ENCODE data around the gene SNTG2. TPM values are rescaled to one million over a fixed set of nuclear protein-coding genes. Genes with fewer than 3 reads are reported as not detected.

Gene SNTG2
- total RNA-seq, 1 experiment from 2014 or later: not detected

DNA sequence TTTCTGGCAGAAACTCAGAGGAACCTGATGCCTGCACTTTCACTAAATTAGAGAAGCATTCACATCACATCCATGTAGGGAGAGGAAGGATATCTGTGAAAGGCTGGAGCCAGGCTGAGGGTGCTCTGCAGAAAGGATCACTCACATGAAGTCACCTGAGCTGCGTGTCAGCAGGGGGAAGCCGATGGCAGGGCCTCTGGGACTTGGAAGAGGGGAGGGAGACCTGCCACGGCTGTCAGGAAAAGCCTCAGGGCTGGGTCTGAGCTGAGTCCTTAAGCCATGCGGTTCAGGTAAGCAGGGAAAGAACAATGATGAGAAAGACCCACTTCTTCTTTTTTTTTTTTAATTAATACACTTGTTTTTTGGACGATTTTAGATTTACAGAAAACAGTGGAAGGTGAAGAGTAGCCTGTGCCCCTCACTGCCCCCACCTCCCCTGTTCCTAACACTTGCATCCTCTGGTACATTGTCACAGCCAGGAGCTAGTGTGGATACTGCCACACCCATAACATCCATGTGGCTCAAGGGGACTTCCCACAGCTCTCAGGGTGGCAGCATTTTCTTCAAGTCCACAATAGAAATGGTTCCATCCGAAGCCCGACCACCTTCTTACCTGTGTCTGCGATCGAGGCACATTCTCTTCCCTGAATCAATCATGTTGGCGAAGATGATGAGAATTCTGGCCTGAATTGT lies 306.1 kb downstream of the SNTG2 start:
- Mint-ChIP-seq H3K4me1 (ENCODE audit: low read depth, unreplicated experiment) (no peaks in the 10 kb centered on the region), H3K9me3 (ENCODE audit: unreplicated experiment) (no peaks in the 10 kb centered on the region), H3K36me3 (ENCODE audit: insufficient read depth, unreplicated experiment) (no peaks in the 10 kb centered on the region), H3K4me3 (ENCODE audit: unreplicated experiment) (no peak overlapping the region), H3K27ac (ENCODE audit: unreplicated experiment) (no peak overlapping the region), H3K27me3 (ENCODE audit: insufficient read depth, unreplicated experiment) (peaks cover 17% of the 10 kb centered on the region)
- CTCF ChIA-PET: no interaction called here
- no peaks in the 10 kb centered on the region for H3K36me3 ChIP-seq (ENCODE audit: control insufficient read depth, insufficient read depth, low read length)
- intact Hi-C loops (cut with micrococcal nuclease; ENCODE audit: unreplicated experiment): no loop called here
- POLR2A ChIA-PET: no interaction called here
- BruUV-seq (replicated peaks): no TSS peak
- no peak overlapping the region for H3K4me3 ChIP-seq (ENCODE audit: low read depth, low read length)
- no peak for TF ChIP-seq CTCF (IDR thresholded peaks at IDR 0.05; ENCODE audit: insufficient read depth in 1 of 2, low read depth in 1 of 2, low read length in 1 of 2, severe bottlenecking in 1 of 2, unreplicated experiment in 1 of 2)
- DNase-seq: no peak
- H3K4me1 ChIP-seq: no peaks in the 10 kb centered on the region
- no peaks in the 10 kb centered on the region; the same call in 1 of the 2 replicates for H3K27me3 ChIP-seq (replicated peaks; ENCODE audit: control insufficient read depth, insufficient read depth, low read length)
- H3K9me3 ChIP-seq: no peaks in the 10 kb centered on the region

DNA sequence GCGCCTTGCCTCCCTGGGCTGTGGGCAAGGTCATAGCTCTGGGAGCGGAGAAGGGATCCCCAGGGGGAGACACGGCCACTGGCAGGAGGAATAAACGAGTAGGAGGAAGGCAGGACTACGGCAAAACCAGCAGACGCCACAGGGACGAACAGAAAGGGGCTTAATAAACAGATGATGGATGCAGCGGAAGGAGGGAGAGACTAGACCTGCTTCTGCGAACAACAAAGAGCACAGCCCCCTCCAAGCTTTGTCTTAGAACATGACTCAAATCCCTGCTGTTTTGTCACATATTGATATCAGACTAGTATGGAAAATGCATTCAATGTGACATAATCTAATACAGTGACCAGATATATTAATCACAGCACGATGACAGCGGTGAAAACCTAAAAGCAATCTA lies 306.7 kb downstream of the SNTG2 start:
- H3K27me3 ChIP-seq (replicated peaks; ENCODE audit: control insufficient read depth, insufficient read depth, low read length): no peaks in the 10 kb centered on the region; the same call in 1 of the 2 replicates
- ChIA-PET POLR2A (no interaction called here), CTCF (no interaction called here)
- H3K4me1 ChIP-seq: no peaks in the 10 kb centered on the region
- no peaks in the 10 kb centered on the region for H3K9me3 ChIP-seq
- no peaks in the 10 kb centered on the region for H3K4me1 Mint-ChIP-seq (ENCODE audit: low read depth, unreplicated experiment)
- no peaks in the 10 kb centered on the region for H3K36me3 Mint-ChIP-seq (ENCODE audit: insufficient read depth, unreplicated experiment)
- intact Hi-C loops (cut with micrococcal nuclease; ENCODE audit: unreplicated experiment): no loop called here
- no TSS peak for BruUV-seq (replicated peaks)
- TF ChIP-seq CTCF (IDR thresholded peaks at IDR 0.05; ENCODE audit: insufficient read depth in 1 of 2, low read depth in 1 of 2, low read length in 1 of 2, severe bottlenecking in 1 of 2, unreplicated experiment in 1 of 2): no peak
- no peak for DNase-seq
- H3K27me3 Mint-ChIP-seq (ENCODE audit: insufficient read depth, unreplicated experiment): peaks cover 17% of the 10 kb centered on the region
- H3K27ac Mint-ChIP-seq (ENCODE audit: unreplicated experiment): no peak overlapping the region
- H3K9me3 Mint-ChIP-seq (ENCODE audit: unreplicated experiment): no peaks in the 10 kb centered on the region
- H3K4me3 Mint-ChIP-seq (ENCODE audit: unreplicated experiment): no peak overlapping the region
- no peak overlapping the region for H3K4me3 ChIP-seq (ENCODE audit: low read depth, low read length)
- no peaks in the 10 kb centered on the region for H3K36me3 ChIP-seq (ENCODE audit: control insufficient read depth, insufficient read depth, low read length)

DNA sequence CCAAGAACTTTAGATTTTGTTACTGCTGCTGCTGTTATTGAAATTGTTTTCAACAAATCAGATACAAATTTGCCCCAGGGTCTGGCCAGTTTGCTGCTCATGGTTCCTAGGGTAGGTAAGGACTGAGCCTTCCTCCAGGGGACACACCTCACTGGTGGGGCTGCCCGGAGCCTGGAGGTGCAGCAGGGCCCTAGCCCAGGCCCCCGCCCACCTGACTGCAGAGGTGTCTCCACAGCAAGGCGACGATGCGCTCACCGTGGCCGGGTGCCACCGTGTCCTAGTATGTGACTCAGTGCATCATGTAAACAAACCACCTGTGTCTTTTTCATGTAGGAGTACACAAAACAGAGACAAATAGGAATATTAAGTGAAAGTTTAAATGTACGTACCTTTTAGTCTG lies 309.1 kb downstream of the SNTG2 start:
- no peak for DNase-seq
- Mint-ChIP-seq H3K4me1 (ENCODE audit: low read depth, unreplicated experiment) (no peaks in the 10 kb centered on the region), H3K4me3 (ENCODE audit: unreplicated experiment) (no peak overlapping the region), H3K27me3 (ENCODE audit: insufficient read depth, unreplicated experiment) (peaks cover 12% of the 10 kb centered on the region), H3K9me3 (ENCODE audit: unreplicated experiment) (no peaks in the 10 kb centered on the region), H3K36me3 (ENCODE audit: insufficient read depth, unreplicated experiment) (no peaks in the 10 kb centered on the region), H3K27ac (ENCODE audit: unreplicated experiment) (no peak overlapping the region)
- no TSS peak for BruUV-seq (replicated peaks)
- H3K9me3 ChIP-seq: no peaks in the 10 kb centered on the region
- intact Hi-C loops (cut with micrococcal nuclease; ENCODE audit: unreplicated experiment): no loop called here
- POLR2A ChIA-PET: no interaction called here
- no peaks in the 10 kb centered on the region for H3K36me3 ChIP-seq (ENCODE audit: control insufficient read depth, insufficient read depth, low read length)
- CTCF ChIA-PET: no interaction called here
- no peaks in the 10 kb centered on the region for H3K4me1 ChIP-seq
- TF ChIP-seq CTCF (IDR thresholded peaks at IDR 0.05; ENCODE audit: insufficient read depth in 1 of 2, low read depth in 1 of 2, low read length in 1 of 2, severe bottlenecking in 1 of 2, unreplicated experiment in 1 of 2): no peak
- no peaks in the 10 kb centered on the region; the same call in none of the 2 replicates for H3K27me3 ChIP-seq (replicated peaks; ENCODE audit: control insufficient read depth, insufficient read depth, low read length)
- H3K4me3 ChIP-seq (ENCODE audit: low read depth, low read length): no peak overlapping the region
